ENCODE data around the gene PCED1A. TPM values are rescaled to one million over a fixed set of nuclear protein-coding genes. Genes with fewer than 3 reads are reported as not detected.

The PCED1A gene
- total and polyA plus RNA-seq, 2 of the 8 experiments (the other 6 are each of a cell fraction or from before 2014, with no cell fraction given) = 13.4 to 18.9 TPM

DNA sequence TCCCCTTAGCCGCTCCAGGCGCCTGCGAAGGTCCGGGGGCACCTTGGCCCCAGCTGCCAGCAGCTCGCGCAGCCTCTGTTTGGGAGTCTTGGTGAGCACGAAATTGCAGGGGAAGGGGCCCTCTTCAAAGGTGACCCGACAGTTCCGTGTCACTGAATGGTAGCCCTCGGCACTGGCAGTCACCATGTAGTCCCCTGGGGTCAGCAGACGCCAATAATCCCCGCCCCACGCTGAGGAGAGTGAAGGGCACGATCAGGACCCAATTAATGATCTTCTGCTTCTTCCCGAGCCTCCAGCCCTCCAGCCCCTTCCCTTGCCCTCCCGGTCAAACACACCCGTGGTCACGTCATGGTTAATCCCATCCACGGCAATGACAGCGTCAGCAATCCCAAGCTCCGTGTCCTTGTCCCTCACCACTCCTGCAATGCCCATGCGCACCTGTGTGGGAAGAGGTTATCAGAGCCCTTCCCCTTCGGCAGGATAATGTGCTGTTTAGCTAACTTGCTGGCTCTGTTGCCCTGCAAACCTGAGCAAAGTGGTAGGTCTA lies 46.2 kb downstream of the PCED1A start (continued):
- TF ChIP-seq, protein P1, sequence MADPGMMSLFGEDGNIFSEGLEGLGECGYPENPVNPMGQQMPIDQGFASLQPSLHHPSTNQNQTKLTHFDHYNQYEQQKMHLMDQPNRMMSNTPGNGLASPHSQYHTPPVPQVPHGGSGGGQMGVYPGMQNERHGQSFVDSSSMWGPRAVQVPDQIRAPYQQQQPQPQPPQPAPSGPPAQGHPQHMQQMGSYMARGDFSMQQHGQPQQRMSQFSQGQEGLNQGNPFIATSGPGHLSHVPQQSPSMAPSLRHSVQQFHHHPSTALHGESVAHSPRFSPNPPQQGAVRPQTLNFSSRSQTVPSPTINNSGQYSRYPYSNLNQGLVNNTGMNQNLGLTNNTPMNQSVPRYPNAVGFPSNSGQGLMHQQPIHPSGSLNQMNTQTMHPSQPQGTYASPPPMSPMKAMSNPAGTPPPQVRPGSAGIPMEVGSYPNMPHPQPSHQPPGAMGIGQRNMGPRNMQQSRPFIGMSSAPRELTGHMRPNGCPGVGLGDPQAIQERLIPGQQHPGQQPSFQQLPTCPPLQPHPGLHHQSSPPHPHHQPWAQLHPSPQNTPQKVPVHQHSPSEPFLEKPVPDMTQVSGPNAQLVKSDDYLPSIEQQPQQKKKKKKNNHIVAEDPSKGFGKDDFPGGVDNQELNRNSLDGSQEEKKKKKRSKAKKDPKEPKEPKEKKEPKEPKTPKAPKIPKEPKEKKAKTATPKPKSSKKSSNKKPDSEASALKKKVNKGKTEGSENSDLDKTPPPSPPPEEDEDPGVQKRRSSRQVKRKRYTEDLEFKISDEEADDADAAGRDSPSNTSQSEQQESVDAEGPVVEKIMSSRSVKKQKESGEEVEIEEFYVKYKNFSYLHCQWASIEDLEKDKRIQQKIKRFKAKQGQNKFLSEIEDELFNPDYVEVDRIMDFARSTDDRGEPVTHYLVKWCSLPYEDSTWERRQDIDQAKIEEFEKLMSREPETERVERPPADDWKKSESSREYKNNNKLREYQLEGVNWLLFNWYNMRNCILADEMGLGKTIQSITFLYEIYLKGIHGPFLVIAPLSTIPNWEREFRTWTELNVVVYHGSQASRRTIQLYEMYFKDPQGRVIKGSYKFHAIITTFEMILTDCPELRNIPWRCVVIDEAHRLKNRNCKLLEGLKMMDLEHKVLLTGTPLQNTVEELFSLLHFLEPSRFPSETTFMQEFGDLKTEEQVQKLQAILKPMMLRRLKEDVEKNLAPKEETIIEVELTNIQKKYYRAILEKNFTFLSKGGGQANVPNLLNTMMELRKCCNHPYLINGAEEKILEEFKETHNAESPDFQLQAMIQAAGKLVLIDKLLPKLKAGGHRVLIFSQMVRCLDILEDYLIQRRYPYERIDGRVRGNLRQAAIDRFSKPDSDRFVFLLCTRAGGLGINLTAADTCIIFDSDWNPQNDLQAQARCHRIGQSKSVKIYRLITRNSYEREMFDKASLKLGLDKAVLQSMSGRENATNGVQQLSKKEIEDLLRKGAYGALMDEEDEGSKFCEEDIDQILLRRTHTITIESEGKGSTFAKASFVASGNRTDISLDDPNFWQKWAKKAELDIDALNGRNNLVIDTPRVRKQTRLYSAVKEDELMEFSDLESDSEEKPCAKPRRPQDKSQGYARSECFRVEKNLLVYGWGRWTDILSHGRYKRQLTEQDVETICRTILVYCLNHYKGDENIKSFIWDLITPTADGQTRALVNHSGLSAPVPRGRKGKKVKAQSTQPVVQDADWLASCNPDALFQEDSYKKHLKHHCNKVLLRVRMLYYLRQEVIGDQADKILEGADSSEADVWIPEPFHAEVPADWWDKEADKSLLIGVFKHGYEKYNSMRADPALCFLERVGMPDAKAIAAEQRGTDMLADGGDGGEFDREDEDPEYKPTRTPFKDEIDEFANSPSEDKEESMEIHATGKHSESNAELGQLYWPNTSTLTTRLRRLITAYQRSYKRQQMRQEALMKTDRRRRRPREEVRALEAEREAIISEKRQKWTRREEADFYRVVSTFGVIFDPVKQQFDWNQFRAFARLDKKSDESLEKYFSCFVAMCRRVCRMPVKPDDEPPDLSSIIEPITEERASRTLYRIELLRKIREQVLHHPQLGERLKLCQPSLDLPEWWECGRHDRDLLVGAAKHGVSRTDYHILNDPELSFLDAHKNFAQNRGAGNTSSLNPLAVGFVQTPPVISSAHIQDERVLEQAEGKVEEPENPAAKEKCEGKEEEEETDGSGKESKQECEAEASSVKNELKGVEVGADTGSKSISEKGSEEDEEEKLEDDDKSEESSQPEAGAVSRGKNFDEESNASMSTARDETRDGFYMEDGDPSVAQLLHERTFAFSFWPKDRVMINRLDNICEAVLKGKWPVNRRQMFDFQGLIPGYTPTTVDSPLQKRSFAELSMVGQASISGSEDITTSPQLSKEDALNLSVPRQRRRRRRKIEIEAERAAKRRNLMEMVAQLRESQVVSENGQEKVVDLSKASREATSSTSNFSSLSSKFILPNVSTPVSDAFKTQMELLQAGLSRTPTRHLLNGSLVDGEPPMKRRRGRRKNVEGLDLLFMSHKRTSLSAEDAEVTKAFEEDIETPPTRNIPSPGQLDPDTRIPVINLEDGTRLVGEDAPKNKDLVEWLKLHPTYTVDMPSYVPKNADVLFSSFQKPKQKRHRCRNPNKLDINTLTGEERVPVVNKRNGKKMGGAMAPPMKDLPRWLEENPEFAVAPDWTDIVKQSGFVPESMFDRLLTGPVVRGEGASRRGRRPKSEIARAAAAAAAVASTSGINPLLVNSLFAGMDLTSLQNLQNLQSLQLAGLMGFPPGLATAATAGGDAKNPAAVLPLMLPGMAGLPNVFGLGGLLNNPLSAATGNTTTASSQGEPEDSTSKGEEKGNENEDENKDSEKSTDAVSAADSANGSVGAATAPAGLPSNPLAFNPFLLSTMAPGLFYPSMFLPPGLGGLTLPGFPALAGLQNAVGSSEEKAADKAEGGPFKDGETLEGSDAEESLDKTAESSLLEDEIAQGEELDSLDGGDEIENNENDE (IDR thresholded peaks at IDR 0.05; ENCODE audit: insufficient replicate concordance, low read length) = no peak
- no peak for TF ChIP-seq NANOG (IDR thresholded peaks at IDR 0.05; ENCODE audit: insufficient read depth, low read depth, low read length, poor library complexity, severe bottlenecking)
- no peak for TF ChIP-seq CBX8 (IDR thresholded peaks at IDR 0.05; ENCODE audit: borderline replicate concordance, low read depth, low read length)
- no peak for TF ChIP-seq RAD21 (IDR thresholded peaks at IDR 0.05 in 1 of 2, conservative IDR thresholded peaks at IDR 0.05 in 1 of 2; ENCODE audit: low read depth in 2 of 2, low read length in 2 of 2)
- TF ChIP-seq SAP30 (IDR thresholded peaks at IDR 0.05; ENCODE audit: insufficient read depth, insufficient replicate concordance, low read length) = no peak
- no peak for TF ChIP-seq PHF8 (conservative IDR thresholded peaks at IDR 0.05; ENCODE audit: low read depth, low read length)
- TF ChIP-seq BRCA1 (IDR thresholded peaks at IDR 0.05; ENCODE audit: low read depth, low read length) = no peak
- no peak for TF ChIP-seq SP2 (IDR thresholded peaks at IDR 0.05; ENCODE audit: low read length)
- TF ChIP-seq, protein P2, sequence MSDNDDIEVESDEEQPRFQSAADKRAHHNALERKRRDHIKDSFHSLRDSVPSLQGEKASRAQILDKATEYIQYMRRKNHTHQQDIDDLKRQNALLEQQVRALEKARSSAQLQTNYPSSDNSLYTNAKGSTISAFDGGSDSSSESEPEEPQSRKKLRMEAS (IDR thresholded peaks at IDR 0.05) = no peak
- TF ChIP-seq ASH2L (IDR thresholded peaks at IDR 0.05; ENCODE audit: low read length) = no peak
- no peak for TF ChIP-seq SRF (IDR thresholded peaks at IDR 0.05; ENCODE audit: low read depth, low read length)

Data from H1 (cell line).